CD14-positive monocyte (primary cell): ENCODE results near the gene SMYD3. TPM values are rescaled to one million over a fixed set of nuclear protein-coding genes. Genes with fewer than 3 reads are reported as not detected.
A peak's percentile ranks its signal among the peaks of the same experiment; 100 is the strongest.

Experiments used
- DNase-seq, 3 donors: peaks; one replicate each; pipeline ENCODE4 v3.0.0-alpha.2; 2011 to 2022
- H2AFZ ChIP-seq: 2 replicates; pipeline ENCODE4 v1.6.0; 2012; ENCODE audit warnings: mild to moderate bottlenecking, low read depth, low read length, inconsistent platforms; ENCODE audit not compliant: insufficient read depth, poor library complexity, severe bottlenecking
- H3K27ac ChIP-seq, 2 donors: 1 replicate in 1 of 2; 2 replicates in 1 of 2; pipeline ENCODE4 v1.5.1; 2012 to 2013; ENCODE audit warnings: low read length in 2 of 2, control low read depth in 1 of 2, inconsistent platforms in 1 of 2, low read depth in 1 of 2, mild to moderate bottlenecking in 1 of 2
- H3K27me3 ChIP-seq, 2 donors: one replicate each; pipeline versions ENCODE4 v1.6.0 to v1.6.1; 2011 to 2013; ENCODE audit warnings: low read length in 2 of 2; ENCODE audit not compliant: control insufficient read depth in 2 of 2, insufficient read depth in 2 of 2
- H3K36me3 ChIP-seq, 2 donors: replicated peaks in 1 of 2; 1 replicate in 1 of 2; 2 replicates in 1 of 2; pipeline versions ENCODE4 v1.5.1 to v1.6.1; 2012 to 2013; ENCODE audit warnings: low read length in 2 of 2, control low read depth in 1 of 2, inconsistent platforms in 1 of 2, mild to moderate bottlenecking in 1 of 2; ENCODE audit not compliant: insufficient read depth in 2 of 2, control insufficient read depth in 1 of 2
- H3K4me1 ChIP-seq, 2 donors: 1 replicate in 1 of 2; 2 replicates in 1 of 2; pipeline versions ENCODE4 v1.5.1 to v1.6.1; 2012 to 2013; ENCODE audit warnings: low read length in 2 of 2, control low read depth in 1 of 2, inconsistent platforms in 1 of 2, mild to moderate bottlenecking in 1 of 2, moderate library complexity in 1 of 2; ENCODE audit not compliant: insufficient read depth in 2 of 2, control insufficient read depth in 1 of 2
- H3K4me2 ChIP-seq: replicated peaks from 2 replicates; pipeline ENCODE3; 2012; ENCODE audit warnings: low read length, moderate library complexity, mild to moderate bottlenecking; ENCODE audit not compliant: poor library complexity, severe bottlenecking; ENCODE audit errors: extremely low read depth
- H3K4me3 ChIP-seq, 3 experiments: fragments of 200-600 bp in 1 of 3; sonication (generic) in 1 of 3; replicated peaks in 1 of 3; 1 replicate in 2 of 3; 2 replicates in 1 of 3; pipeline ENCODE4 v1.5.1; 2011 to 2013; ENCODE audit warnings: low read length in 3 of 3, mild to moderate bottlenecking in 3 of 3, control low read depth in 2 of 3, low read depth in 2 of 3, inconsistent platforms in 1 of 3, moderate library complexity in 1 of 3
- H3K79me2 ChIP-seq: 2 replicates; pipeline ENCODE4 v1.6.0; 2012; ENCODE audit warnings: mild to moderate bottlenecking, control low read depth, inconsistent platforms, low read length, moderate library complexity; ENCODE audit not compliant: insufficient read depth
- H3K9ac ChIP-seq: 2 replicates; pipeline ENCODE4 v1.6.0; 2017; ENCODE audit warnings: low read length, mild to moderate bottlenecking; ENCODE audit not compliant: insufficient read depth, poor library complexity, severe bottlenecking
- H3K9me3 ChIP-seq, 2 donors: replicated peaks in 1 of 2; 1 replicate in 1 of 2; 2 replicates in 1 of 2; pipeline versions ENCODE4 v1.5.1 to v1.6.1; 2012 to 2013; ENCODE audit warnings: low read length in 2 of 2, control low read depth in 1 of 2; ENCODE audit not compliant: control insufficient read depth in 1 of 2, insufficient read depth in 1 of 2
- H4K20me1 ChIP-seq: 2 replicates; pipeline ENCODE4 v1.6.0; 2012; ENCODE audit warnings: mild to moderate bottlenecking, low read length, control low read depth, moderate library complexity; ENCODE audit not compliant: insufficient read depth
- H3K27ac Mint-ChIP-seq, 7 donors: one replicate each; pipeline ENCODE4 v1.8.0; 2020; ENCODE audit warnings: mild to moderate bottlenecking in 7 of 7, mixed read lengths in 7 of 7, moderate library complexity in 6 of 7, inconsistent platforms in 2 of 7
- H3K27me3 Mint-ChIP-seq, 3 donors: one replicate each; pipeline ENCODE4 v1.8.0; 2021 to 2022; ENCODE audit warnings: low read depth in 3 of 3, mild to moderate bottlenecking in 3 of 3, mixed read lengths in 3 of 3, moderate library complexity in 3 of 3, inconsistent platforms in 1 of 3
- H3K36me3 Mint-ChIP-seq, 2 donors: one replicate each; pipeline ENCODE4 v1.8.0; 2020; ENCODE audit warnings: mixed read lengths in 2 of 2, inconsistent platforms in 1 of 2, mild to moderate bottlenecking in 1 of 2
- H3K4me1 Mint-ChIP-seq: one replicate; pipeline ENCODE4 v1.8.0; 2020; ENCODE audit warnings: mild to moderate bottlenecking, mixed read lengths
- H3K4me3 Mint-ChIP-seq, 2 donors: one replicate each; pipeline ENCODE4 v1.8.0; 2020; ENCODE audit warnings: mild to moderate bottlenecking in 2 of 2, mixed read lengths in 2 of 2, moderate library complexity in 1 of 2
- H3K9me3 Mint-ChIP-seq, 7 donors: one replicate each; pipeline ENCODE4 v1.8.0; 2020 to 2022; ENCODE audit warnings: mixed read lengths in 7 of 7, mild to moderate bottlenecking in 6 of 7, moderate library complexity in 6 of 7, inconsistent platforms in 2 of 7
- CTCF ChIP-seq: fragments of 200-600 bp; IDR thresholded peaks from one replicate; pipeline ENCODE4 v1.8.0; 2022; ENCODE audit warnings: antibody characterized with exemption, mild to moderate bottlenecking
- WGBS: methylation state at CpG from one replicate; pipeline ENCODE4 v1.1.5; 2013; ENCODE audit warnings: missing lambda C conversion rate; ENCODE audit not compliant: insufficient coverage; 5-methylcytosine and 5-hydroxymethylcytosine counted together
- intact Hi-C, 2 donors: fragments of 100-400 bp; cut with micrococcal nuclease; formaldehyde crosslinking; loops; one replicate each; pipeline versions ENCODE4 v1.15.0 to v1.15.1; 2023
- polyA plus RNA-seq, 3 donors: library from polyadenylated mRNA; depleted of rRNA in 1 of 3; unstranded in 2 of 3; stranded (reverse) in 1 of 3; fragments of 300-500 nt in 2 of 3; fragments of >200 nt in 1 of 3; fragmentation: Illumina TruSeq in 2 of 3; gene quantifications; 1 replicate in 2 of 3; 2 replicates in 1 of 3; pipeline ENCODE4 v1.2.3, GENCODE V29; 2012 to 2021

SMYD3 gene
- polyA plus RNA-seq, 3 donors = 2.7 to 8.4 (median 4.0) TPM

- peaks cover 0 to 3% (median 0%) of the 10 kb centered on the region in 3 donors for H3K27me3 Mint-ChIP-seq
- intact Hi-C loops = no loop called here
- Histone ChIP-seq H3K4me3 (no peak overlapping the region), H3K27ac (no peak overlapping the region), H3K27me3 (no peaks in the 10 kb centered on the region), H2AFZ (no peak overlapping the region), H3K9ac (no peak overlapping the region), H3K4me1 (no peaks in the 10 kb centered on the region), H3K9me3 (peaks cover 9 to 13% of the 10 kb centered on the region in 2 donors), H3K79me2 (no peaks in the 10 kb centered on the region), H4K20me1 (no peaks in the 10 kb centered on the region), H3K36me3 (no peaks in the 10 kb centered on the region), H3K4me2 (no peak overlapping the region)
- H3K27ac Mint-ChIP-seq = peak overlapping the region in 1 of 7 donors; percentile 60
- no peak for DNase-seq
- H3K9me3 Mint-ChIP-seq = peaks cover 12 to 23% (median 16%) of the 10 kb centered on the region in 7 donors
- peaks cover 16% of the 10 kb centered on the region for H3K4me1 Mint-ChIP-seq
- H3K4me3 Mint-ChIP-seq = no peak overlapping the region
- 54% methylated on average over 4 of the region's 13 CpGs for WGBS
- peaks cover 2 to 7% of the 10 kb centered on the region in 2 donors for H3K36me3 Mint-ChIP-seq
- TF ChIP-seq CTCF = no peak
Measured at GRCh38 chr1:246081856-246082668, 425.0 kb downstream of the SMYD3 start.

GRCh38 chr1:246081138-246081702, 425.9 kb downstream of the SMYD3 start:
- peaks cover 10 to 23% (median 16%) of the 10 kb centered on the region in 7 donors for H3K9me3 Mint-ChIP-seq
- no peaks in the 10 kb centered on the region for H3K4me1 ChIP-seq
- H3K79me2 ChIP-seq = no peaks in the 10 kb centered on the region
- H3K27ac Mint-ChIP-seq = no peak overlapping the region
- H2AFZ ChIP-seq = no peak overlapping the region
- peaks cover 9 to 13% of the 10 kb centered on the region in 2 donors for H3K9me3 ChIP-seq
- no peak overlapping the region for H3K4me3 Mint-ChIP-seq
- intact Hi-C loops = no loop called here
- H3K27ac ChIP-seq = no peak overlapping the region
- H3K4me2 ChIP-seq = no peak overlapping the region
- TF ChIP-seq CTCF = no peak
- WGBS = 100% methylated on average over 1 of the region's 4 CpGs
- no peak overlapping the region for H3K4me3 ChIP-seq
- no peaks in the 10 kb centered on the region for H3K27me3 ChIP-seq
- peaks cover 16% of the 10 kb centered on the region for H3K4me1 Mint-ChIP-seq
- no peaks in the 10 kb centered on the region for H4K20me1 ChIP-seq
- no peak for DNase-seq
- H3K36me3 ChIP-seq = no peaks in the 10 kb centered on the region
- H3K27me3 Mint-ChIP-seq = peaks cover 0 to 1% (median 1%) of the 10 kb centered on the region in 3 donors
- H3K36me3 Mint-ChIP-seq = peaks cover 2 to 7% of the 10 kb centered on the region in 2 donors
- H3K9ac ChIP-seq = no peak overlapping the region
